Measurements from ENCODE around the gene DDX52.
"Not testable (repeated sequence)": the region's sequence is repeated elsewhere in the genome, so short reads cannot be mapped to it uniquely, and the experiment has no call there.

The DDX52 gene

DNA sequence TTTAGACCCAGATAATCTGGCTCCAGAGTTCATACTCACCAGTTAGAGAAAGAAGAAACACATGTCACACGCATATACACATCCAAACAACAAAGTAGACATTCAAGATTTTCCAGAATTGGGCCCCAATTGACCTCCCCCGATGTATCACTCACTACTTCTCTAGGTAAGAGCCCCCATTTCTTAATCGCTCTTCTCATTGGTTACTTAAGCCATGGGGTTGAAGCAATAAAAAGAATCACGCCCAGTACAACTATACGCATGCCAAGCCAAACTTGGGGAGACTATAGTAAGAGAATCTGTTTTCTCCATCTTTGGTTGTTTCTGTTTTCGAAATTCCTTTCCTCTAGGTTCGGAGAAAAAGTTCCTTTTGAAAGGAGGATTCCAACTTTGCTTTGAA lies 565 bp downstream of the DDX52 start:
- no peaks in the 10 kb centered on the region for H3K9me3 ChIP-seq (ENCODE audit: low read depth, low read length)
- no peak for TF ChIP-seq EZH2 (IDR thresholded peaks at IDR 0.05)
- H3K27ac ChIP-seq = peak overlapping the region; percentile 49; the same call in 1 of the 2 replicates
- DNase-seq (ENCODE audit: low read depth, low spot score) = no peak
- peaks cover 35% of the 10 kb centered on the region for H3K36me3 ChIP-seq (ENCODE audit: insufficient read depth, low read length)
- peak overlapping the region; percentile 95 for H3K9ac ChIP-seq (ENCODE audit: insufficient read length)
- H3K4me3 ChIP-seq = peak overlapping the region; percentile 93

DNA sequence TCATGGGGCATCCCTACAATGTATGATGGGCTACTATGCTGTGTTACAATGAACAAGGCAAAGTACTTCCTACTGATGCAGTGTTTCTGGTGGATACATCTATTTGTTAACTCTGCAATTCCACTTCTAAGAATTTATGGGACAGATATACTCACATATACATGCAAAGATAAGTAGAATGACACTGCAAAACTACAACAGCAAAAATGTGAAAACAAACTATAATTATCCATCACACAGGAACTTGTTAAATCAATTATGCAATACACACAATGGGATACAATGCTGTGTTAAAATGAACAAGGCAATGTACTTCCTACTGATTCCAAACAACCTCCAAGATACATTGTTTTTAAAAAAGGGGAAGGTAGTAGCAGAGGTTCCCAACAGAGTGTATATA lies 3.2 kb downstream of the DDX52 start:
- TF ChIP-seq EZH2 (IDR thresholded peaks at IDR 0.05) (no peak), POLR2AphosphoS5 (IDR thresholded peaks at IDR 0.05; ENCODE audit: borderline replicate concordance, low read depth, low read length) (no peak), FOXP2 (optimal IDR thresholded peaks at IDR 0.05; ENCODE audit: control extremely low read depth, extremely low read length, insufficient read depth) (no peak)
- no peak overlapping the region for H3K4me3 ChIP-seq
- peaks cover 61% of the 10 kb centered on the region for H3K36me3 ChIP-seq (ENCODE audit: insufficient read depth, low read length)
- H3K9ac ChIP-seq (ENCODE audit: insufficient read length) = no peak overlapping the region
- no peak overlapping the region for H3K27ac ChIP-seq
- no peaks in the 10 kb centered on the region for H3K9me3 ChIP-seq (ENCODE audit: low read depth, low read length)
- no peak for DNase-seq (ENCODE audit: low read depth, low spot score)

DNA sequence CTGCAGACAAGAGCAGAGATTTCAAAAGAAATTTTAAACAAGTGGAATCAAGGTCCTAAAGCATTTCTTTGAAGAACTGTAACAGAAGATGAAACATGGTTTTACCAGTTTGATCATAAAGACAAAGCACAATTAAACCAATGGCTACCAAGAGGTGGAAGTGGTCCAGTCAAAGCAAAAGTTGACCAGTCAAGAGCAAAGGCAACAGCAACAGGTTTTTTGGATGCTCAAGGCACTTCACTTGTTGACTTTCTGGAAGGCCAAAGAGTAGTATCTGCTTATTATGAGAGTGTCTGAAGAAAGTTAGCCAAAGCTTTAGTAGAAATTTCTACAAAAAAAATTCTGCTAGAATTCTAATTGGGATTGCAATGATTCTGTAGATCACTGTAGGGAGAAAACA lies 5.3 kb downstream of the DDX52 start:
- H3K4me3 ChIP-seq = no peak overlapping the region
- H3K36me3 ChIP-seq (ENCODE audit: insufficient read depth, low read length) = peaks cover 61% of the 10 kb centered on the region
- no peak overlapping the region for H3K9ac ChIP-seq (ENCODE audit: insufficient read length)
- H3K9me3 ChIP-seq (ENCODE audit: low read depth, low read length) = no peaks in the 10 kb centered on the region
- DNase-seq (ENCODE audit: low read depth, low spot score) = no peak
- TF ChIP-seq EZH2 (IDR thresholded peaks at IDR 0.05) (no peak), FOXP2 (optimal IDR thresholded peaks at IDR 0.05; ENCODE audit: control extremely low read depth, extremely low read length, insufficient read depth) (no peak), POLR2AphosphoS5 (IDR thresholded peaks at IDR 0.05; ENCODE audit: borderline replicate concordance, low read depth, low read length) (no peak)
- no peak overlapping the region for H3K27ac ChIP-seq

DNA sequence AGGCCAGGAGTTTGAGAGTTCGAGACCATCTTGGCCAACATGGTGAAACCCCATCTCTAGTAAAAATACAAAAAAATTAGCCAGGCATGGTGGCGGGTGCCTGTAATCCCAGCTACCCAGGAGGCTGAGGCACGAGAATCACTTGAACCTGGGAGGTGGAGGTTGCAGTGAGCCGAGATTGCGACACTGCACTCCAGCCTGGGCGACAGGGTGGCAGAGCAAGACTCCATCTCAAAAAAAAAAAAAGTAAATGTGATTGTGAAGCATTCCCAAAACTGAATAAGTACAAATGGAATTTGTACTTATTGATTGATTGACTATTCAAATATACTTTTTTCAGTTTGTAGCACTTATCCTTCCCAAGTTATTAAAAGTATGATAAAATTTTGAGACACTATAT lies 26.8 kb downstream of the DDX52 start:
- not testable (repeated sequence) for DNase-seq (ENCODE audit: low read depth, low spot score); H3K9ac ChIP-seq (ENCODE audit: insufficient read length); H3K27ac ChIP-seq; H3K4me3 ChIP-seq; H3K9me3 ChIP-seq (ENCODE audit: low read depth, low read length)
- peaks cover 66% of the 10 kb centered on the region for H3K36me3 ChIP-seq (ENCODE audit: insufficient read depth, low read length)

DNA sequence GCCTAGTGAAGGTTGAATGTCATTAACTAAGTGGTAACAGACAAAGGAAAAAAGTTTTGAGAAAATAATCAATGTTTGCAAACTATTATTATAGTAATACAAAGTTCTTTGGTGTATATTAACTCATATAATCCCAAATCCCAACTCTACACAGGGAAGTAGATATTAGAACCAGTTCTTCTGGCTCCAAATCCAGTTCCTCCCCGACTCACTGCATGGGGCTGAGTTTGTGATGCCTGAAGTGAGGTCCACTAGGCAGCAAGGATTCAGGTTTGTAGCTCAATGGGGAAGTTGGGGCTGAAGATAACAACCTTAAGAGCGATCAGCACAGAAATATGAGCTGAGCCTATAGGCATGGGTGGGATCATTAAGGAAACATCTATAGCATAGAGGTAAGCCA lies 28.4 kb downstream of the DDX52 start:
- TF ChIP-seq FOXP2 (optimal IDR thresholded peaks at IDR 0.05; ENCODE audit: control extremely low read depth, extremely low read length, insufficient read depth) (no peak), POLR2AphosphoS5 (IDR thresholded peaks at IDR 0.05; ENCODE audit: borderline replicate concordance, low read depth, low read length) (no peak)
- H3K9ac ChIP-seq (ENCODE audit: insufficient read length) = no peak overlapping the region
- no peak for DNase-seq (ENCODE audit: low read depth, low spot score)
- no peak overlapping the region for H3K4me3 ChIP-seq
- H3K36me3 ChIP-seq (ENCODE audit: insufficient read depth, low read length) = peaks cover 50% of the 10 kb centered on the region
- H3K9me3 ChIP-seq (ENCODE audit: low read depth, low read length) = no peaks in the 10 kb centered on the region
- no peak overlapping the region for H3K27ac ChIP-seq

DNA sequence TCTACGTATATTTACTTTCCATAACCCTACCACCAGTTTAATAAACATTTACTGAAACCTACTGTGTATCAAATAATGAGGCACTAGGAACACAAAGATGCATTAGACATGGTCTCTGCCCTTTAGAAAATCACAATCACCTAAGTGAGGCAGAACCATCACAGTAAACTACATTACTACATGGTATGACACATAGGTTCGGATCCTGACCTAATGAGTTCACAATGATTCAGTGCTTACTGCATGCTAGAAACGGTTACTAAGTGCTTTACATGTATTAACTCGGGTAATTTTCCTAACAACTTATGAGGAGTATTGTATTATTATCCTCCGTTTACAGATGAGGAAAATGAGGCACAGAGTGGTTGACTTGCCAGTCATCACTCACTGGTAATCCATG lies 28.9 kb downstream of the DDX52 start:
- TF ChIP-seq EZH2 (IDR thresholded peaks at IDR 0.05) (no peak), FOXP2 (optimal IDR thresholded peaks at IDR 0.05; ENCODE audit: control extremely low read depth, extremely low read length, insufficient read depth) (no peak), POLR2AphosphoS5 (IDR thresholded peaks at IDR 0.05; ENCODE audit: borderline replicate concordance, low read depth, low read length) (no peak)
- Histone ChIP-seq H3K9me3 (ENCODE audit: low read depth, low read length) (no peaks in the 10 kb centered on the region), H3K36me3 (ENCODE audit: insufficient read depth, low read length) (peaks cover 45% of the 10 kb centered on the region), H3K4me3 (no peak overlapping the region), H3K27ac (no peak overlapping the region), H3K9ac (ENCODE audit: insufficient read length) (no peak overlapping the region)
- no peak for DNase-seq (ENCODE audit: low read depth, low spot score)

DNA sequence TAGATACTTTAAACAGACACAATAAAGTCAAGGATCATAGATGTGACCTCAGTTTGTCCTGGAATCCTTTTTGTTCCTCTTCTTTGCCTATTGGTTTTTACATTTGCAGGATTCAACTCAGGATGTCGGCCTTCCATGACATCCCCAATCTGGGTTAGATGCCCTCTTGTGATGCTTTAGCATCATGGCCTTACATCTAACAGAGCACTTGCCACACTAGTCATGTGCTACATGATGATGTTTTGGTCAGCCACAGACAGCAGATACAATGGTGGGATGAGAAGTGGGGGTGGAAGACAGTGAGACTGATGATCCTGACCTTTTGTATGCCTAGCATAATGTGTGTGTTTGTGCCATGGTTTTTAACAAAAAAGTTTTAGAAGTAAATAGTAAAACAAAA lies 32.3 kb downstream of the DDX52 start:
- Histone ChIP-seq H3K27ac (peak overlapping the region; percentile 37; the same call in 1 of the 2 replicates), H3K9ac (ENCODE audit: insufficient read length) (no peak overlapping the region), H3K9me3 (ENCODE audit: low read depth, low read length) (no peaks in the 10 kb centered on the region), H3K4me3 (no peak overlapping the region), H3K36me3 (ENCODE audit: insufficient read depth, low read length) (peaks cover 26% of the 10 kb centered on the region; the same call in 1 of the 2 replicates)
- TF ChIP-seq EZH2 (IDR thresholded peaks at IDR 0.05) = no peak
- no peak for TF ChIP-seq FOXP2 (optimal IDR thresholded peaks at IDR 0.05; ENCODE audit: control extremely low read depth, extremely low read length, insufficient read depth)
- no peak for TF ChIP-seq POLR2AphosphoS5 (IDR thresholded peaks at IDR 0.05; ENCODE audit: borderline replicate concordance, low read depth, low read length)
- DNase-seq (ENCODE audit: low read depth, low spot score) = no peak

DNA sequence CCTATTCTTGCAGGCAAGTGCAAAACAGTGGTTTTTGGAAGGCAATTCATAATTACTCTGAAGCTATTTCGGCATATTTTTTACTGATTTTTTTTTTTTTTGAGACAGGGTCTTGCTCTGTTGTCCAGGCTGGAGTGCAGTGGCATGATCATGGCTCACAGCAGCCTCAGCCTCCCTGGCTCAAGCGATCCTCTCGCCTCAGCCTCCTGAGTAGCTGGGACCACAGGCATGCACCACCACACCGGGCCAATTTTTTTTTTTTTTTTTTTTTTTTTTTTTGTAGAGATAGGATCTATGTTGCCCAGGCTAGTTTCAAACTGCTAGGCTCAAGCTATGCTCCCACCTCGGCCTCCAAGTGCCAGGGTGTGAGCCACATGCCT lies 33.2 kb downstream of the DDX52 start:
- Histone ChIP-seq H3K4me3 (peak overlapping the region; percentile 85), H3K27ac (peak overlapping the region; percentile 92), H3K36me3 (ENCODE audit: insufficient read depth, low read length) (peaks cover 33% of the 10 kb centered on the region), H3K9ac (ENCODE audit: insufficient read length) (peak overlapping the region; percentile 87)
- H3K9me3 ChIP-seq (ENCODE audit: low read depth, low read length); DNase-seq (ENCODE audit: low read depth, low spot score): not testable (repeated sequence)

DNA sequence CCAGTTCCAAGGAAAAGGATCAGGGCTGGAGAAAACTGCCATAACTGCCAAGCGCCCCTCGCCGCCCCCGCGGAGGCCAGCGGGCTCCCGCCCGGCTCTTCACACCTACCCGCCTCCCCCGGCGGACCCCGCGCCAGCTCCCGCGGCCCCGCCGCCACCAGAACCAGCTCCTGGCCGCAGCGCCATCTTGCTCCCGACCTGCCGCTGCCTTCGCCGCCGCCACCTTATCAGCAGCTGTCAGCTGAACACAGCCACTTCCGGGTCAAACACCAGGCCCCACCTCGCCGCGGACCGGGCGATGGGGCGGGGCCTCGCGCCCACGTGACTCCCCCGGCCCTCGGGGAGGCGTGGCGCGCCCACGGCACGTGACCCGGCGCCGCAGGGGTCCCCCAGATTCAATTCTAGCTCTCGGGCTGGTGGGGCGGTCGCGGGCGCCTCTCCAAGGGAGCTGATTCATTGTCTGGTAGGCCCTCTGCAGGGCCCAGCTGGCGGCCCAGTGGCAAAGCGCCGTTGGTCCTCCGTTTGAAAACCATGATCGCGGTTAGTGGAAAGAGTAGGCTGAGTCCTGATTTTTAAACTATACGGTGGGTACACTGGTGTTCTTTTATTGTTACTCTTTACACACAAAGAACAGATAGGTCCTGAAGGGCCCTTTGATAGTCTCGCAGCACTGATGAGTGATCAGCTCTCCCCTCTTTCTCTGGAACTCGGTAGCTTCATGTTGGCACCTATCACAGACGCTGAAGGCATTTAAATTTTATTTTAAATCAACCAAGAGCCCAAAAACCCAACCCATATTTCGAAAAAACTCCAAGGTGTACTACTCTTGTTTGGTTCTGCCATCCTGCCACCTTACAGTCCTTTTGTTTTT lies 33.8 kb downstream of the DDX52 start, which contains the start of gene SYNRG:
Gene SYNRG, minus strand, starts transcription at position 249 of the 871 bp plus-strand sequence. Its CDS starts 63 bp downstream, at position 186.
- peak; percentile 66 for DNase-seq (ENCODE audit: low read depth, low spot score)

More for the DNA sequence above, 33.8 kb downstream of the DDX52 start, which contains the start of gene SYNRG:
- Histone ChIP-seq H3K36me3 (ENCODE audit: insufficient read depth, low read length) (peaks cover 35% of the 10 kb centered on the region), H3K9me3 (ENCODE audit: low read depth, low read length) (no peaks in the 10 kb centered on the region), H3K9ac (ENCODE audit: insufficient read length) (peak within 1 kb of the TSS; percentile 90), H3K27ac (peak within 1 kb of the TSS; percentile 92), H3K4me3 (peak within 1 kb of the TSS; percentile 85)
- TF ChIP-seq FOXP2 (optimal IDR thresholded peaks at IDR 0.05; ENCODE audit: control extremely low read depth, extremely low read length, insufficient read depth) = no peak
- TF ChIP-seq POLR2AphosphoS5 (IDR thresholded peaks at IDR 0.05; ENCODE audit: borderline replicate concordance, low read depth, low read length) = peak; percentile 86

Data from SK-N-MC (cell line).